CMK (cell line): ENCODE measurements around the gene EPHB3.
A peak's percentile ranks its signal among the peaks of the same experiment; 100 is the strongest.

Experiments used
- DNase-seq: peaks from one replicate; pipeline ENCODE4 v3.0.0-alpha.2; 2010; ENCODE audit warnings: low read depth

Gene EPHB3

DNA sequence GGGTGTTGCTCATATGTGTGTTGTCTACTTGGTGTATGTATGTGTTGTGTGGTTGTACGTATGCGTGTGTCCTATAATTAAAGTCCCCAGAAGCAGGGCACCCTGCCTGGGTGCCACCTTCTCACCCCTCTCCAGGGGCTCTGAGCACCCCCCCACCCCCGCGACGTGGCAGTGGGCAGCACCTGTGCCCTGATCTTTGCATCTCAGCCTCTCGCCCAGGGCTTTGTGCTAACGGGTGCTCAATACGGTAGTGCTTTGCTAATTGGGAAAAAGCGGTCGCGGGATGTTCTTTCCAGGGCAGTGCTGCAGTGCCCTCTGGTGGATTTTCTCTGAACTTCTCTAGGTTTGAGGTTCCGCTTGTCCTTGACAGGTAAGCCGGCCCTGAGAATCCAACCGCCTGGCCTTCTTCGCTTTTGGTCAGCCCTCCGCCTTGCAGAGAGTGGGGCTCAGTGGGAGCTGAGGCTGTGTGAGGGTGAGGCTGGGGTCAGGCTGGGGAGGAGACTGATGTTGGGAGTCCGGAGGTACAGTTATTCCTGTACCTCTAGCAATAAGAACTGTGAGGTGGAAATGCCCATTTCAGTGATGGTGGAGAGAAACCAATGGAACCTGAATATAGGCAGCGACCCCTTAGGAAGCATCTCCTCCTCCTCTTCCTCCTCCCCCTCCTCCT lies 17.6 kb upstream of the EPHB3 start:
- DNase-seq: peak; percentile 52

DNA sequence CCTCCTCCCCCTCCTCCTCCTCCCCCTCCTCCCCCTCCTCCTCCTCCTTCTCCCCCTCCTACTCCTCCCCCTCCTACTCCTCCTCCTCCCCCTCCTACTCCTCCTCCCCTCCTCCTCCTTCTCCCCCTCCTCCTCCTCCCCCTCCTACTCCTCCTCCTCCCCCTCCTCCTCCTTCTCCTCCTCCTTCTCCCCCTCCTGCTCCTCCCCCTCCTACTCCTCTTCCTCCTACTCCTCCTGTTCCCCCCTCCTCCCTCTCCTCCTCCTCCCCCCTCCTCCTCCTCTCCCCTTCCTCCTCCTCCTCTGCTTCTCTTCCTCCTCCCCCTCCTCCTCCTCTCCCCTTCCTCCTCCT lies 17.1 kb upstream of the EPHB3 start:
- no peak for DNase-seq

DNA sequence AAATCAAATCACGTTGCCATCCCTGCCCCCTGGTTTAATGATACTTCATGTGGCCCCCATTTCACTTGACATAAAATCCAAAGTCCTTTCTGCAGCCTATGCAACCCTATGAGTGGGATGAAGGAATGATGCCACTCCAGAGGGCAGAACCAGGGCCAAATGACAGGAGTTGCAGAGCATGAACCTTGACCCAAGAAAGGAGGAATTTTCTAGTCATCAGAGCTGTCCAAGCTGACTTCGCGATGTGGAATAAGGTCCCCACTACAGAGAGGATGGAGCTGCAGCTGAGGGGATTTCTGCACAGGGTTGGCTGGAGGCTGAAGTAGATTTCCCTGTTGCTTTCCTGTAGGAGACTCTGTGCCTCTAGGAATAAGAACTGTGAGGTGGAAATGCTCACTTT lies 15.8 kb upstream of the EPHB3 start:
- DNase-seq: no peak

DNA sequence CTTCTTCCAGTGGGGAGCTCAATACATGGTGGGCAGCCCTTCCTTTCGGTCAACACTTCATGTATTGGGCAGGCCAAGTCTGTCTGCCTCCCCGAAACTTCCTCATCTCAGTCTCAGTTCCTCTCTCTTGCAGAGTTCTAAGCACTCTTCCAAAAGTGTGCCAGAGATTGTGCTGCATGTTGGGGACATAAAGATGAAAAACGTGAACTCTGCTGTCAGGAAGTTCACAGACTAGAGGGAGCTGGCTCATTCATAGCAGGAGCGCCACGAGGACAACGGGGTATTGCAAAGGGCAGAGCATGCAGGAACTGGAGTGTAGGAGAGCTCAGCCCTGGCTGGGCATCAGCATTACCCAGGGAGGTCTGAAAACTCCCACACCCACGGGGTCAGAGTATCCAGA lies 15.3 kb upstream of the EPHB3 start:
- DNase-seq: no peak

DNA sequence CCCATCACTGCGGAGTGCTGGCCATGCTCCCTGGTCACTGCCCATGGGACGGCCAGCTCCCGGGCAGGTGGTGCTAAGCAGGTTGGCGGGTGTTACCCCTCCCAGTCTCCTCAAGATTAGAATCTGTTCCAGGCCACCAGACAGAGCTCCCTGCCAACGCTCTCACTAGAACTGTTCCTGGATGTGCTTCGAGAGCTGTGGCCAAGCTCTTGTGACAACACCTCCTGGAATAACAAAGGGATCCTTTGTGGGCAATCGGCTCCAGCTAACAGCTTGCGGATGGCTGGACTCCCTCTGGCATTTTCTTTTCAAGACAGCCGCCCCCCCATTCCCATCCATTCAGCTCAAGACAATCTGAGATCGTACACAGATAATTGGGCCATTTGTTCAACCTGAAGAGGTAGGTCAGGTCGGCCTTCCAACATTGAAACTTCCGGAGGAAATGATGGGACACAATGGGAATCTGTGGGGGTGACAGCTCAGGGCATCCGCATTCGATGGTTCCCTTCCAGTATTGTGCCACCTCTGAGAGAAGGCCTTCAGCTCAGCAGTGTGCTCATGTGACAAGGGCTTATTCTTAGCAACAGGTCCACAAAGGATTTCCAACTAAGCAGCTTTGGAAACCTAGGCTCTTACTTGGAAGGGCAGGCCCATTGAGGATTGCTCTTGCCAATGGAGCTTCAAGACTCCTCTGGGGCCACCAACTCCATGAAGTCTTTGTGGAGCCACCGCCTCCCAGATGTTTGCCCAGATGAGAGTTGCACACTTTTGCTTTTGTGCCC lies 11.6 kb upstream of the EPHB3 start:
- DNase-seq: no peak

DNA sequence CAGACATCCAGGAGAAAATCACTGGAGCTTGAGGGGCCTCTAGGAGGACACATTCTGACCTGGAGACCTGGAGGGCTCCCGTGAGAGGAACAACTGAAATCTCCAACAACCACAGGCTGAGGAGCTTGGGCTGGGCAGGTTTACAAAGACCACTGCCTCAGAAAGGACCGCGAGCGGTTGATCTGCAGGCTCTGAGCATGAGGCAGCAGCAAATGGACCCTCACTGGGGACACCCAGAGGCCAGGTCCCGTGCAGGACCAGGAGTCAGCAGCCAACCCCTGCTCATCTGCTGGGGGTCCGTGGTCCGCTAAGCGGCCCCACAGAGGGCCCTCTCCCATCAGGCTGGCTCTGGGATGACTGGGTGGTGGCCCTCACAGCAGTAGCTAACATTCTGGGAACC lies 10.5 kb upstream of the EPHB3 start:
- DNase-seq: no peak

DNA sequence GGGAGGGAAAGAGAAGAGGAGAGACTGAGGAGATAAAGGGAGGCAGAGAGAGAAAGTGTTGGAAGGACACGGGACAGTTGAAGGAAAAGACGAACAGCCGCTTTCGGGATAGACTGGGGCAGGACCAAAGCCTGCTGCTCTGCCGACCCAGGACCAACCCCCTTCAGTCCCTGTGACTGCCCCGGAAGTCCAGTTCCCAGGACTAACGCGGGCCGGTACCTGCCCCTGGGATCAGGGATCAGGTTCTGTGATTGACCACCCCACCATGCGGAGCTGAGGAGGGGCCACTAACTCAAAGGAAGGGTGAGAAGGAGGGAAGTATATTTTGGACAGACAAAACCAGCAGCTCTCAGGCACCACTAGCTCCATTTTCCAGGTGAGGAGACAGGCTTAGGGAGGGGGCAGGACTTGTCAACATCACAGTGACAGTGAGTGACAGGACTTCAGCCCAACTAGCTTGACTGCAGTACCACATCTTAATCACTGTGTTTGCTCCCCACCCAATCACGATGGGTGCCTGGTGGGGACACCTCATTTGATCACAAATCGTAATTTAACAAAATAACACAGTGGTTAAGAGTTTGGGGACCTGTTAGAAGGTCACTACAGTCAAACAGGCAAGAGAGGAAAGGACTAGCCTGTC lies 9.8 kb upstream of the EPHB3 start:
- no peak for DNase-seq

DNA sequence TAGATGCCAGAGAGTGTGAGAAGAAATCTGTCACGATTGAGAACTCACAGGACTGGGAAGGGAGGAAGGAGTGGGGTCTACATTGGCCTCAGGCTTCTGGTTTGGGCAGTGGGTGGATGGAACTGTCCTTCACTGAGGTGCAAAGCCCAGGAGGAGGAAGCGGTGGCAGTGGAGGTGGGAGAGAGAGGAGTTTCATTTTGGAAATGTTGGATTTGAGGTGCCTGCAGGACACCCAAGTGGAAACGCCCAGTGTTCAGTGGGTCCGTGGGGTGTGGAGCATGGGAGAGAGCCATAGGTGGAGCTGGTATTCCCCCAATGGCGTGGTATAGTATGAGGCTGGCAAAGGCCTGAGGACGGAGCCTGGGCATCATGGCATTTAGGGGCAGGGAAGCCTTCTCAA lies 9.3 kb upstream of the EPHB3 start:
- no peak for DNase-seq

DNA sequence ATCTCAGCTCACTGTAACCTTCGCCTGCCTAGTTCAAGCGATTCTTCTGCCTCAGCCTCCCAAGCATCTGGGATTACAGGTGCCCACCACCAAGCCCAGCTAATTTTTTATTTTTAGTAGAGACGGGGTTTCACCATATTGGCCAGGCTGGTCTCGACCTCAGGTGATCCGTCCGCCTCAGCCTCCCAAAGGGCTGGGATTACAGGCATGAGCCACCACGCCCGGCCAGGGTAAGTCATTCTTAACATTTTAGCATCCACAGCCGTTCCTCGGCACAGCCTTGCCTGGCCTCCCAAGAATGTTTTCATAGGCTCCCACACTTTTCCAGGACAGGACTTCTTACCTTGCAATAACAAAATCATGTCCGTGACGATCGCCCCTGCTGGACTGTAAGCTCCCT lies 8.7 kb upstream of the EPHB3 start:
- DNase-seq: no peak

DNA sequence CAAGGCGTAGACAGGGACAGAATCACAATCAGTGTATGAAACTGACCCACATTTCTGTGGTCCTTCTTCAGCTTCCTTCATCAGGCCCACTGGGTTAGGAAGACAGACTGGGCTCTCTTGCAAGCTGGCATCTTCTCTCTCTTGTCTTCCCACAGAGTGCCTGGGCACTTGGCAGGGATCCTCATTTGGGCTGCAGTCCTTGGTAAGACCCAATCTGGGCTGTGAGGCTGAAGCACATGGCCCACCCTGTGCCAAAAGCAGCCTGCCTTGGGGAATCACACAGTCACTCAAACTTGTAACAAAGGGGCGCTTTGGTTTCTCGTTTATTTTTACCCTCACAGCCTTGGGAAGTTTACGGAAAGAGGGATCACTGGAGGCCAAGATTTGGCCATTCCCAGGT lies 8.2 kb upstream of the EPHB3 start:
- no peak for DNase-seq

DNA sequence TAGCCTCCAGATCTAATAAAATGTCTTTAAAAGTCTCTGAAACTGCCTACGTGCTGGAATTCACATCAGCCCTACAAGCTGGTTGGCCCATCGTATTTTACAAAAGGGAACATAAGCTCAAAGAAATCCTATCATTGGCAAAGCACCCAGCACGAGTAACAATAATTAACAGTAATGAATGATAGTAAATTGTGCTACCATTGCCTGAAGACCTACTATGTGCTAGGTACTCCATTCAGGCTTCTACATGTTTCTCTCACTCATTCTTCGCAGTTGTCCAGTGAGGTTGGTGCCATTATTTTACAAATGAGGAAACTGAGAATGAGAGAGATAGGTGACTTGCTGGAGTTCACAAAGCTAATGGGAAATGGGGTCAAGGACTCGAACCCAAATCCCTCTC lies 7.1 kb upstream of the EPHB3 start:
- no peak for DNase-seq

DNA sequence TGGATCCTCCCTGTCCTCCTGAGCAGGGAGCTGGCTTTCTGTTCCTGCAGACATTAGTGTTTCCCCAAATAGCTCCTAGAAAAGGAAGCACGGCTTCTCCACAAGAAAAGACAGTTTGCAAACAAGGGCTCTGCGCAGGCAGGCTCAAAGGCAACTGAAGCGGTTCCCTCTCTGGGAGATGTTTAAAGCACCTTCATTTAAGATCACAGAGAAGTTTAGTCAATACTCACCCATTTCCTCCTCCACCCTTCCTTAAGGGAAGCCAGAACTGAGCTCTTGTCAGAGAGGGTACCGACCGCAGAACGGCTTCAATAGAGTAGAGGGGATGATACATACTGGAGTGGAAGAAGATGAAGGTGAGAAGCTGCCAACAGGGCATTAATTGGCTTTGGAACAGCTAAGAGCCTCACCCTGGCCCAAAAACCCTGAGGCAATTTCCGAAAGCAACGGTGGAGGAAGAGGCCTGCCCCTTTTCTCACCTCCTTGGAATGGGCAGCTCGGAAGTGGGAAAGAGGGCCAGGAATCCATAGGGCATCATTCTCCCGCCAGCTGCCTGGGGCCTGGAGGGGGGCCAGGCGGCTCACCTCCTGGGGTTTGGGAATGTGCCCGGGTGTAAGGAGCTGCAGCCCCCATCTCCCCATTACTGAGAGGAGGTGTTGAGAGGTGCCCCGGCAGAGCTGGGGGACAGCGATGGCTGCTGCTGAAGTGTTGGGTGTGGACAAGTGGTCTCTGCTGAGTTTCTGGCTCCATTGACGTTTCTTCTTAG lies 4.8 kb upstream of the EPHB3 start:
- DNase-seq: no peak

DNA sequence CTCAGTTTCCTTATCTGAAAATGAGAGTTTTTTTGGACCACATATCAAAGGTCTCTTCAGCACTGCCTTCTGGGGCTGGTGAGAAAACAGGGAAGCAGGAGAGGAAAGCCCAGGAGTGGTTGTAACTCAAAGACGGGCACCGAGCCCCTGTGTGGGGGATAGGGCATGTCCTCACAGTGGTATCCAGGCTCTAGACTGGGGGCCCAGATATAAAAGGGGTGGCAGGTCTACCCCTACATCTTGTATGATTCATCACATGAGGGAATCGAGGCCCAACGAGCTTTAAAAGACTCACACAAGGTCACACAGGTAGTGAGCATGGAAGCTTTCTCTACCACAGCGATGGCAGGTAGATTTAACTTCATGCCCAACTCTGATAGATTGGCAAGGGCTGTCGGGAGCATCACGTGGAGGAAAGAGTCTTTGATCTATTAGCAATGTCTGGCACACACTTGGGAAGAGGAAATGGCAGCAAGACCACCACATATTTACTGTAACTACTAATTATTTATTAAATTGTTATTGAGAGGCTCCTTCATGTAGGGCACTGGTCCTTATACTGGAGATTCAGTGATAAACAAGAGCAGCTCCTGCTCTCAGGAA lies 4.1 kb upstream of the EPHB3 start:
- DNase-seq: no peak

DNA sequence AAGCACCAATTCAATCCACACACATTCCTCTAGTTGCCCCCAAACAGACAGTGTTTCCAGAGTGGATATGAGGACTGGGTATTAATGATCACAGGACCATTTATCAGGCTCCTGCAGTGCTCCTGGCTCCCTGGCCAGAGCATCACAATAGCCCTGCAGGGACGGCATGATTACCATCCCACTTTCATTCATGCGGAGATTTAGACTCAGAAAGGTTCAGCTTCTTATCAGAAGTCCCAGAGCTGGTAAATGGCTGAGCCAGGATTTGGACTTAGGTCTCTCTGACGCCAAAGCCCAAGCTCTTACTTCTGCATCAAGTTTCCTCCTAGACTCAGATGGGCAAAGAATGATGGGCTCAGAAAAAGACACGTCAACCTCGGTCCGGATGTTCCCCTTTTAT lies 2.9 kb upstream of the EPHB3 start:
- DNase-seq: no peak

DNA sequence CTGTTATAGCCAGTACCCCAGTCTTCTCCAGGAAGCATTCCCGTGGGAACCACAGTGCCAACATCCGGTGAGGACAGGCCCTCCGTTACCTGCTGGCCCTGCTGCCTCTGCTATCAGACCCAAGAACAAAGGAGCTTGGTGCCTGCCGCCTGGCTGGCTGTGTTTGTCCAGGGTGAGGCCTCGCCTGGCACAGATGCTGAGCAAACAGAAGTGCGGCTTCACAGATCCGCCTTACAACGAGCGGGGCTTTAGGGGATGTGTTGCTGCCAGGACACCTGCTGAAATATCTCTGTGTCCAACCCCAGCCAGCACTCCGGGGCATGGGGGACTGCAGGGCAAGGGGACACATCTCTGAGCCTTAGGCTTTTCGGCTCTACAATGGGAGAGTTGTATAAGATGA lies 2.2 kb upstream of the EPHB3 start:
- DNase-seq: no peak

DNA sequence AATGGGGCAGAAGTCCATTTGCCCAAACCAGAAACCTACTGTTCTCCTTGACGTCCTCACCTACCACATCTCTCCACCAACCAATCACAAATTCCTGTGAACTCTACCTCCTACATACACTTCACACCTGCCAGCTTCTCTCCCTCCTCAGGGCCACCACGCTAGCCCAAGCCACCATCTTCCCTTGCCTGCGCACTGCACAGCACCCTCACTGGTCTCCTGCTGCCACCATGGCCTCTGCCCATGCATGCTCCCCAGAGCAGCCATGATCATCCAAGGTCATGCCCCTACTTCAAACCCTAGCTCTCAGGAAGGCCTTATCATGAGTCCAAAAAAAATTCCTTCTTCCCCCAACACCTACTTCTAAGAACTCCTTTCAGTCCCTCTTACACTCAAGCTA lies 1.1 kb upstream of the EPHB3 start:
- DNase-seq: no peak

DNA sequence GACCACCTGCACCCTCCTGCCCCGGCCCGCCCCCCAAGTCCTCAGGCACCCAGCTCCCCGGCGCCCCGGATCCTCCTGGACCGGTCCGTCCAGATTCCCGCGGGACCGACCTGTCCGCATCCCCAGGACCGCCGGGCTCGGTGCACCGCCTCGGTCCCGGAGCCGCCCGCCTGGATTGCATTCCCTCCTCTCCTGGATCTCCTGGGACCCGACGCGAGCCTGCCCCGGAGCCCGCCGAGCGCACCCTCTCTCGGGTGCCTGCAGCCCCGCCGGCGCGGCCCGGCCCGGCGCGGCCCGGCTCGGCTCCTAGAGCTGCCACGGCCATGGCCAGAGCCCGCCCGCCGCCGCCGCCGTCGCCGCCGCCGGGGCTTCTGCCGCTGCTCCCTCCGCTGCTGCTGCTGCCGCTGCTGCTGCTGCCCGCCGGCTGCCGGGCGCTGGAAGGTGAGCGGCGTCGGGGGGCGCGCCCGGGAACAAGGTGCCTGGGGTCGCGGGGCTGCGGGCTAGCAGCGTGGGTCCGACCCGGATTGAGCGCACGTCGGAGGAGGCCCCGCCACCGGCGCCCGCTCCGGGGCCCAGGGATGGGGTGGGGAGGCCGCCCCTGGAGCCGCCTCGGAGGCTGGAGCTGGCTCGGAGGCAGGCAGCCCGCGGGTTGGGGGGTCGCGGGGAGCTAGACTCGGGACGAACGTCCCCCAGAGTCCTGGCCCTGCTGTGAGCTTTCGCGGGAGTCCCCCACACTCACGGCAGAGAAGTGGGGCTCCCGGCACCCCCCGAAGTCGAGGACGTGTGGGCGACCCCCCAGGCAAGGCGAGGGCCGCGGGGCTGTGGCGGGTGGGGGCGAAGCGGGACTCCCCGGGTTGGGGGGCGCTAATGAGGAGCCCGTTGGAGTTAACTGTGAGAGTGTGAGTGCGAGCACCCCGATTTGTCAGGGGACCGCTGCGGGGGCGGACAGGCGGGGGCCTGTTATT lies 610 bp downstream of the EPHB3 start:
- DNase-seq: no peak

DNA sequence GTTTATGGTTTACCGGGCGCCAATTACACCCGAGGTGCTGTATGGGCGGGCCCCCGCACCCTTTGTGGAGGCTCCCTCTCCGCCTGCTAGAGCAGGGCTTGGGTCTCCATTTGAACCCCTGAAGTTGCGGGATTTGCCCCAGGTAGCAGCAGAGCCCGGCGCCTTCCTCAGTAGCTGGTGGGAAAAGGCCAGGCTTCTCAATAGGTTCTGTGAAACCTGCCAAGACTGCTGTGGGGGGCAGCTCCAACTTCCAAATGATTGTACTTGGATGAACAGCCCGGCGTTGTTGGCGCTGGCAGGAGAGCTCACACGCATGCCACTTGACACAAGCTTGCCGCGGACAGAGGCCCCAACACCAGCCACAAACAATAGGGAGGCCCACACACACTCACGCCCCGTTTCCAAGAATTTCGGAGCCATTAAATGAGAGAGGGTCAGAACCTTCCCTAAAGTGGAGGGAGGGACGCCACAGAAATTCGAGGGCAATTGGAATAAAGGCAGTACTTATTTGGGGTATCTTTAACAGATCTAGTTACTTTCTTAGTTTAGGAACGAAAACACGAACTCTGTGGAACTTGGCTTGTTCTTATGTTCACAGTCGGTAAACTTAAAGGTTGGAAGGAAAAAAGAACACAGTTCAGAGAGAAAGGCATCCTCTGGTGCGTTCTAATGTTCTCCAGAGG lies 1.4 kb downstream of the EPHB3 start:
- no peak for DNase-seq

DNA sequence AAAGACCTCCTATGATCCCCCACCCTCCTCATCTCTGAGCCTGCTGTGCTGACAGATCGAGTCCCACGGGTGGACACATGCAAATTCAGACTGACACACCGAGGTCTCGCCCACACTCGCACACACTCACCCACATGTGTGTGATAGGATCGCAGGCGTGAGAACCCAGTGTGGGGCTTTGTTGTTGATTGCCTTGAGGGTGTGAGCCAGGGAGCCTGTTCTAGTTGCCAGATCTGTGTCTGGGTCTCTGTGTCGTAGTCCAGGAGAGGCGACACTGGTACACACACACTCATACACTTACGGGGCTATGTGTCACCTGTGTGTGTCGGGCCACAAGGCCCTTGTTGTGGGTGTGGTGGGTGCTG lies 2.0 kb downstream of the EPHB3 start:
- no peak for DNase-seq

DNA sequence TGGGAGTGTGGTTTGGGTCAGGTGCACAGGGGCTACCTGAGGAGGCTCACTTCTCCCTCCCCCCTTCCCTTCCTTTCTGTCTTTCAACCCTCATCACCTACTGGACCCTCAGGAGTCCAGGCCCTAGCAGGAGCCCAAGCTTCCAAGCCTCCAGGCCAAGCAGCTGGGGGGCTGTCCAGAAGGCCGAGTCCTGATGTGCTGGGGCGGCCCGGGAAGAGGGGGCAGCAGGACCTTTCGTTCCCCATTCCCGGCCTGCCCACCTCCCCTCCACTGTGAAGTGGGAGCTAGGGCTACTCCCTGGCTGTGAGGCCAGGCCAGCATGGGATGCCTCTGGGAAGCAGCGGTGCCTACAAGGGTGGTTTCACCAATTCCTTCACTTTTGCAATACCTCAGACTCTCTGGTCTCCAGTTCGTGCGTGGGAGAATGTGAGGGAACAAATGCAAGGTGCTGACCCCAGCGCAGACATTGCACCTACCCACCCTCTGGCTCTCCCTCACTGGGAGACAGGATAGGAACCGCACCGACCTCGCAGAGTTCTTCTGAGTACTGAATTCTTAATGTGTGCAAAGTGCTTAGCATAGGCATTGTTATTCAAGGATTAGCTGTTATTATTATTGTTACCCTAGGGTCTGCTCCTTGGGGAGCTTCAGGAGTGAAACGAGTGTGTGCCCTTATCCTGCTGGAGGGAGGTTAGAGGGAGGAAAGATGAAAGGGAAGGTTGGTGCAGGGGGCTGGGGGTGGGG lies 2.5 kb downstream of the EPHB3 start:
- DNase-seq: no peak
